ENCODE measurements around the gene KLHL36. TPM values are rescaled to one million over a fixed set of nuclear protein-coding genes. Genes with fewer than 3 reads are reported as not detected.

KLHL36 gene
- total RNA-seq, 2 experiments from 2014 or later: 41.0 to 44.0 TPM

DNA sequence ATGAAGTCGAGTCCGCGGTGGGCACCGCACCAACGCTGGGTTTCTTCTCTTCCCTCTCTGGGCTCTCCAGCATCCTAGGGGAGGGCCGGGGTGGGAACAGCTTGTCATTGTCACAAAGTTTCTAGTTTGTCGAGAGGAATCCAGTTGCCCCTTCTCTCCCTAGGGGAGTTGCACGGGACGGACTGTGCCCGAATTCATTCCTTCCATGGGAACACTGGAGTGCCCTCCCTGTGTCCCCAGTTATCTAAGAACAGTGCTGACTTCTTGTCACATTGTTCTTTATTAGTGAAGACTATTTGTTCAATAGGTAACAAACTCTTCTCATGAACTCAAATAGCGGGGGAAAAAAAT is 1.2 kb downstream of the KLHL36 start:
- no peak for ATAC-seq
- no peak for DNase-seq
- H3K9me3 Mint-ChIP-seq: no peaks in the 10 kb centered on the region
- peaks cover 25% of the 10 kb centered on the region for H3K36me3 Mint-ChIP-seq (ENCODE audit: low read depth)
- peaks cover 41% of the 10 kb centered on the region for H3K4me1 Mint-ChIP-seq (ENCODE audit: low read depth)
- H3K4me3 Mint-ChIP-seq: peak overlapping the region; percentile 76
- ChIA-PET CTCF (interaction anchor here (1.1 to 7.2 kb wide), 6 partner anchors 20 to 139 kb away, joined by 3 to 47 read pairs (median 14); no protein-coding TSS in a partner anchor), POLR2A (interaction anchor here (1.1 kb wide), 1 partner anchor 49 kb away, joined by 4 read pairs; no protein-coding TSS in a partner anchor)
- TF ChIP-seq, protein P1, sequence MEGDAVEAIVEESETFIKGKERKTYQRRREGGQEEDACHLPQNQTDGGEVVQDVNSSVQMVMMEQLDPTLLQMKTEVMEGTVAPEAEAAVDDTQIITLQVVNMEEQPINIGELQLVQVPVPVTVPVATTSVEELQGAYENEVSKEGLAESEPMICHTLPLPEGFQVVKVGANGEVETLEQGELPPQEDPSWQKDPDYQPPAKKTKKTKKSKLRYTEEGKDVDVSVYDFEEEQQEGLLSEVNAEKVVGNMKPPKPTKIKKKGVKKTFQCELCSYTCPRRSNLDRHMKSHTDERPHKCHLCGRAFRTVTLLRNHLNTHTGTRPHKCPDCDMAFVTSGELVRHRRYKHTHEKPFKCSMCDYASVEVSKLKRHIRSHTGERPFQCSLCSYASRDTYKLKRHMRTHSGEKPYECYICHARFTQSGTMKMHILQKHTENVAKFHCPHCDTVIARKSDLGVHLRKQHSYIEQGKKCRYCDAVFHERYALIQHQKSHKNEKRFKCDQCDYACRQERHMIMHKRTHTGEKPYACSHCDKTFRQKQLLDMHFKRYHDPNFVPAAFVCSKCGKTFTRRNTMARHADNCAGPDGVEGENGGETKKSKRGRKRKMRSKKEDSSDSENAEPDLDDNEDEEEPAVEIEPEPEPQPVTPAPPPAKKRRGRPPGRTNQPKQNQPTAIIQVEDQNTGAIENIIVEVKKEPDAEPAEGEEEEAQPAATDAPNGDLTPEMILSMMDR (IDR thresholded peaks at IDR 0.05): no peak
- H3K27me3 Mint-ChIP-seq: peaks cover 2% of the 10 kb centered on the region
- intact Hi-C loops (cut with micrococcal nuclease): loop anchor here (10.0 kb wide), 1 partner anchor 305 kb away; no protein-coding TSS in a partner anchor
- peak overlapping the region; percentile 68 for H3K27ac Mint-ChIP-seq

DNA sequence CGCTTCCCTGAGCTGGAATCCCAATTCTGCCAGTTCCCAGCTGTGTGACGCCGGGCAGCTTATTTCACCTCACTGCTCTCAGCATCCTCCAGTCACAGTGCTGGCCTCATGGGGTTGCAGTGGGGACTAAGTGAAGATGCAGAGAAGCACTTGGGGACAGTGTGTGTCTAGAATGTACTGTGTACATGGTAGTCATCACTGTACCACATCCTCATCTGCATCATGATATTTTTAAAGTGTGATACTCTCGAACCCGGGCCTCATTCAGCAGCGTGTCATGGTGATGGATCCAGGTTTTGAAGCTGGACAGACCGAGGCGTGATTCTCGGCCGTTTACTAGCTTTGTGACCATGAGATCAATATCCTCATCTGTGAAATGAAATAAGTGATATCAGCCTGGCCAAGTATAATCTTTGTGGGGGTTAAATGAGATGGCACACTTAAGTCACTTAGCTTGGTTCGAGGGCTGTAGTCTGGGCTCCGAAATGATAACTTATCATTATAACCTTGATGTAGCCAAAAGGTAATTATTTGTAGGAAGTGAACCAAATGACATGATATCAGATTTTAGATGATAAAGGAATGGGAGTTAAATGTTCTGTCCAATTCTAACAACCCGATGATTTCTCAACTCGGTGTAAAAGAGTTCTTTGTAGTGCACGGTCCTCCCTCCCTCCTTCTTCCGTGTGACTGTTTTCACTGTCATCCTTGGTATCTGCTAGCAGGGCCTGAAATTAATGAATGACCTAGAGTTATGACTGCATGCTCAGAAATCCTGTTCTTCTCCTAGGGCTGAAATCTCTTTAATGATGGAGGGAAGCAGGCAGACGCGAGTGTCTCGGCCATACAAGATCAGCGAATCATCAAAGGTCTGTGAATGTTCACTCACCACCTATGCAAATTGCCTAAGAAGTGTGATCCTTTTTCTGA is 2.0 kb downstream of the KLHL36 start:
- Mint-ChIP-seq H3K27me3 (peaks cover 2% of the 10 kb centered on the region), H3K36me3 (ENCODE audit: low read depth) (peaks cover 30% of the 10 kb centered on the region), H3K4me1 (ENCODE audit: low read depth) (peaks cover 46% of the 10 kb centered on the region), H3K9me3 (no peaks in the 10 kb centered on the region), H3K4me3 (peak overlapping the region; percentile 52), H3K27ac (no peak overlapping the region)
- CTCF ChIA-PET: interaction anchor here (1.1 to 7.2 kb wide), 5 partner anchors 21 to 102 kb away, joined by 3 to 47 read pairs (median 21); no protein-coding TSS in a partner anchor
- TF ChIP-seq, protein P1 (IDR thresholded peaks at IDR 0.05): no peak
- ATAC-seq (no peak), DNase-seq (no peak)
- intact Hi-C loops (cut with micrococcal nuclease): no loop called here
- POLR2A ChIA-PET: interaction anchor here (0.6 to 1.0 kb wide), 2 partner anchors 24 to 79 kb away, joined by 3 read pairs; no protein-coding TSS in a partner anchor

DNA sequence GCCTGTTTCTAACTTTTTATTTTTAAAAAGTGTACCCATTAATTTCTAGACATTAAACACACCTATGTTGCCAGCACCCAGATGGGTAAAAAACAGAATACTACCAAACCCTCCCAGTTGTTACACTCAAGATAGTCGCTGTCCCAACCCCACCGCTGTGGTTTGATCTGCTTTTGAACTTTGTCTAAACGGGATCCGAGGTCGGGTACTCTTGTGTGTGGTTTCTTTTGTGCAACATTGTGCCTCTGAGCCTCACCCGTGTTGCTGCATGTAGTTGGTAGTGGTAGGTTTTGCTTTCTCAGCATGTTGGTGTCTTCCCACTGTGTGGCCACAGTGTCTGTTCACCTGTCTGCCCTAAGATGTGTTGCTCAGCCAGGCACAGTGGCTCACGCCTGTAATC is 4.3 kb downstream of the KLHL36 start:
- intact Hi-C loops (cut with micrococcal nuclease): no loop called here
- Mint-ChIP-seq H3K27ac (peak overlapping the region; percentile 7), H3K4me3 (no peak overlapping the region), H3K9me3 (no peaks in the 10 kb centered on the region), H3K4me1 (ENCODE audit: low read depth) (peaks cover 59% of the 10 kb centered on the region), H3K27me3 (peaks cover 1% of the 10 kb centered on the region), H3K36me3 (ENCODE audit: low read depth) (peaks cover 42% of the 10 kb centered on the region)
- peak; percentile 52 for DNase-seq
- ATAC-seq: no peak
- ChIA-PET CTCF (interaction anchor here (0.9 to 3.0 kb wide), 6 partner anchors 17 to 86 kb away, joined by 3 to 14 read pairs (median 5); no protein-coding TSS in a partner anchor), POLR2A (interaction anchor here (1.0 kb wide), 2 partner anchors 48 to 173 kb away, joined by 3 read pairs; no protein-coding TSS in a partner anchor)
- TF ChIP-seq, protein P1 (IDR thresholded peaks at IDR 0.05): no peak

DNA sequence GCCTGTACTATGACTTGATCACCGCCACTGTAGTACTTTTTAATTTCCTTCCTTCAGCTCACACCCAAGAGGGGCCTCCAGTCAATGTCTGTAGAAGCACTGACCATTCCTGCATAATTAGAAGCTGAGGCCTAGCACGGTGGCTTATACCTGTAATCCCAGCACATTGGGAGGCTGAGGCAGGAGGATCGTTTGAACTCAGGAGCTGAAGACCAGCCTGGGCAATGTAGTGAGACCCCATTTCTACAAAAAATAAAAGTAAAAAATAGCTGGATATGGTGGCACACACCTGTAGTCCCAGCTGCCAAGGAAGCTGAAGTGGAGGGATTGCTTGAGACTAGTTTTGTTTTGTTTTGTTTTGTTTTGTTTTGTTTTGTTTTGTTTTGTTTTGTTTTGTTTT is 5.9 kb downstream of the KLHL36 start:
- ChIA-PET POLR2A (no interaction called here), CTCF (interaction anchor here (1.3 to 3.0 kb wide), 4 partner anchors 18 to 317 kb away, joined by 3 to 14 read pairs (median 4); no protein-coding TSS in a partner anchor)
- H3K27me3 Mint-ChIP-seq: no peaks in the 10 kb centered on the region
- peaks cover 62% of the 10 kb centered on the region for H3K4me1 Mint-ChIP-seq (ENCODE audit: low read depth)
- TF ChIP-seq, protein P1 (IDR thresholded peaks at IDR 0.05): no peak
- H3K9me3 Mint-ChIP-seq: no peaks in the 10 kb centered on the region
- DNase-seq (no peak), ATAC-seq (no peak)
- intact Hi-C loops (cut with micrococcal nuclease): no loop called here
- no peak overlapping the region for H3K27ac Mint-ChIP-seq
- peaks cover 57% of the 10 kb centered on the region for H3K36me3 Mint-ChIP-seq (ENCODE audit: low read depth)
- no peak overlapping the region for H3K4me3 Mint-ChIP-seq
